HFFc6 (cell line): ENCODE measurements around the gene USH2A. TPM values are rescaled to one million over a fixed set of nuclear protein-coding genes. Genes with fewer than 3 reads are reported as not detected.

ENCODE experiments used
- DNase-seq: peaks from one replicate; pipeline ENCODE4 v3.0.0-alpha.2; 2018
- H3K27ac Mint-ChIP-seq: 2 replicates; pipeline ENCODE4 v1.8.0; 2020; ENCODE audit warnings: mild to moderate bottlenecking, mixed read lengths
- H3K27me3 Mint-ChIP-seq: 2 replicates; pipeline ENCODE4 v1.8.0; 2021; ENCODE audit warnings: mild to moderate bottlenecking, moderate library complexity, mixed read lengths; ENCODE audit not compliant: insufficient read depth
- H3K36me3 Mint-ChIP-seq: 2 replicates; pipeline ENCODE4 v1.8.0; 2021; ENCODE audit warnings: low read depth, mixed read lengths
- H3K4me1 Mint-ChIP-seq: 2 replicates; pipeline ENCODE4 v1.8.0; 2020; ENCODE audit warnings: low read depth, mixed read lengths
- H3K4me3 Mint-ChIP-seq: 2 replicates; pipeline ENCODE4 v1.8.0; 2020; ENCODE audit warnings: mild to moderate bottlenecking, moderate library complexity, mixed read lengths
- H3K9me3 Mint-ChIP-seq: 2 replicates; pipeline ENCODE4 v1.8.0; 2020; ENCODE audit warnings: mild to moderate bottlenecking, mixed read lengths
- total RNA-seq, 6 experiments: library from RNA; stranded (reverse); fragmentation: NEBNext Ultra II Directional; extraction: Animal tissue kit (Norgen Biotek cat#: 25700); gene quantifications; 2 replicates in 1 of 6; 3 replicates in 5 of 6; pipeline ENCODE4 v1.2.3, GENCODE V29; 2021
- TF ChIP-seq, protein P1 (sequence below): fragments of 200-600 bp; sonication (generic); IDR thresholded peaks from 2 replicates; pipeline ENCODE4 v1.5.0; 2021; ENCODE audit warnings: antibody characterized with exemption, mild to moderate bottlenecking

USH2A gene
- total RNA-seq, 6 experiments from 2014 or later: 0.02 to 0.07 (median 0.04) TPM

- Mint-ChIP-seq H3K4me3 (peak overlapping the region; percentile 11; the same call in 1 of the 2 replicates), H3K36me3 (no peaks in the 10 kb centered on the region), H3K27ac (peak overlapping the region; percentile 68), H3K4me1 (peaks cover 28% of the 10 kb centered on the region), H3K9me3 (no peaks in the 10 kb centered on the region), H3K27me3 (no peaks in the 10 kb centered on the region)
- TF ChIP-seq, protein P1, sequence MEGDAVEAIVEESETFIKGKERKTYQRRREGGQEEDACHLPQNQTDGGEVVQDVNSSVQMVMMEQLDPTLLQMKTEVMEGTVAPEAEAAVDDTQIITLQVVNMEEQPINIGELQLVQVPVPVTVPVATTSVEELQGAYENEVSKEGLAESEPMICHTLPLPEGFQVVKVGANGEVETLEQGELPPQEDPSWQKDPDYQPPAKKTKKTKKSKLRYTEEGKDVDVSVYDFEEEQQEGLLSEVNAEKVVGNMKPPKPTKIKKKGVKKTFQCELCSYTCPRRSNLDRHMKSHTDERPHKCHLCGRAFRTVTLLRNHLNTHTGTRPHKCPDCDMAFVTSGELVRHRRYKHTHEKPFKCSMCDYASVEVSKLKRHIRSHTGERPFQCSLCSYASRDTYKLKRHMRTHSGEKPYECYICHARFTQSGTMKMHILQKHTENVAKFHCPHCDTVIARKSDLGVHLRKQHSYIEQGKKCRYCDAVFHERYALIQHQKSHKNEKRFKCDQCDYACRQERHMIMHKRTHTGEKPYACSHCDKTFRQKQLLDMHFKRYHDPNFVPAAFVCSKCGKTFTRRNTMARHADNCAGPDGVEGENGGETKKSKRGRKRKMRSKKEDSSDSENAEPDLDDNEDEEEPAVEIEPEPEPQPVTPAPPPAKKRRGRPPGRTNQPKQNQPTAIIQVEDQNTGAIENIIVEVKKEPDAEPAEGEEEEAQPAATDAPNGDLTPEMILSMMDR: no peak
- peak; percentile 9 for DNase-seq
These were observed 347.9 kb downstream of the USH2A start for GRCh38 chr1:216075339-216075738.

DNA sequence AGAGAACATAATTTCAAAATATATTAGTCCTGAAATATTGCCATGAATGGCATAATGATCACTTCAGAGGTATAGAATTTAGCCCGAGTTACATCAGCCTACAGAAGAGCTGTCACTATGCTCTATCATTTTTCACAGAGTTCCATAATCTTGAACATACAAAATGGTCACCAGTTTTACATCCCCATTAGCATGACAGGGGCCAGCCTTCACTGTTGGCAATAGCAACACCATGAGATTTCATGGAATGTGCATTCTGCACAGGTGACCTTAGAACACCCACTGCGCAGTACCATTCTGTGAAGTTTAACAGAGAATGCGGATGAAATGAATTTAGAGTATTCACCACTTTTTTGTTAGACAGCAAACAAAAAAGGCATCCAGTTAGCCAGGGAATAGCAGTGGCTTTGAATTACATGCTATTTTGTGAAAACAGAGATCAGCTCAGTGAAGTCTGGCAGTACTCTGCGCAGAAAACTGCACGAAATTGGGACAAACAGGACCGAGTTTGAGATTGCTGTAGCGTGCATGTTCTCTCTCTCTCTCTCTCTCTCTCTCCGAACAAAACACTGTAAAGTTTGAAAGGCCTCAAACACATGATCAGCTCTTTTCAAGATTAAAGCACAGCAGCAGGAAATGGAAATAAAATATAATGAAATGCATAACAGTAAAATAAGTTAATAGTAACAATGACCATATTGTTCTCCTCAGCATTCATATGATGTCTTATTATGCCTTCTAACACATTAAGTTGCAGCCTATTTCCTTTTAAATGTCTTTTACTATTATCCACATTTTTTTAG lies 349.3 kb downstream of the USH2A start:
- H3K27ac Mint-ChIP-seq: no peak overlapping the region
- TF ChIP-seq, protein P1: no peak
- H3K4me1 Mint-ChIP-seq: peaks cover 19% of the 10 kb centered on the region
- no peak for DNase-seq
- peaks cover under 1% of the 10 kb centered on the region; the same call in 1 of the 2 replicates for H3K27me3 Mint-ChIP-seq
- no peak overlapping the region for H3K4me3 Mint-ChIP-seq
- H3K9me3 Mint-ChIP-seq: no peaks in the 10 kb centered on the region
- no peaks in the 10 kb centered on the region for H3K36me3 Mint-ChIP-seq

GRCh38 chr1:216071262-216071661 lies 352.0 kb downstream of the USH2A start:
- no peaks in the 10 kb centered on the region for H3K9me3 Mint-ChIP-seq

DNA sequence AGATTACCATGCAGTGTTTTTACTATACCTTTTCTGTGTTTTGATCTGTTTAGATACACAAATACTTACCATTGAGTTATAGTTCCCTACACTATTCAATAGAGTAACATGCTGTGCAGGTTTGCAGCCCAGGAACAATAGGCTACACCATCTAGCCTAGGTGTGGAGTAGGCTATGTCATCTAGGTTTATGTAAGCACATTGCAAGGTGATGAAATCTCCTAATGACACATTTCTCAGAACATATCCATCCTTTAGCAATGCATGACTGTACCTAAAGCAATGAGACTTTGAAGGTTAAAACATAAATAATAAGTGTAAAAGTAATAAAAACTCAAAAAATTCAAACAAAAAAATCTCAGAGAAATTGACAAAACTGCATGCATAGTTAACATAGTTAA lies 358.6 kb downstream of the USH2A start:
- peaks cover 12% of the 10 kb centered on the region for H3K4me1 Mint-ChIP-seq
- no peaks in the 10 kb centered on the region for H3K9me3 Mint-ChIP-seq
- TF ChIP-seq, protein P1: no peak
- H3K27ac Mint-ChIP-seq: no peak overlapping the region
- H3K27me3 Mint-ChIP-seq: peaks cover 2% of the 10 kb centered on the region; the same call in 1 of the 2 replicates
- H3K4me3 Mint-ChIP-seq: no peak overlapping the region
- no peaks in the 10 kb centered on the region for H3K36me3 Mint-ChIP-seq
- DNase-seq: peak; percentile 20

More at GRCh38 chr1:216071262-216071661, 352.0 kb downstream of the USH2A start:
- DNase-seq: no peak
- Mint-ChIP-seq H3K4me3 (no peak overlapping the region), H3K4me1 (peaks cover 23% of the 10 kb centered on the region), H3K27ac (no peak overlapping the region), H3K27me3 (peaks cover 2% of the 10 kb centered on the region; the same call in 1 of the 2 replicates), H3K36me3 (no peaks in the 10 kb centered on the region)
- TF ChIP-seq, protein P1: no peak

DNA sequence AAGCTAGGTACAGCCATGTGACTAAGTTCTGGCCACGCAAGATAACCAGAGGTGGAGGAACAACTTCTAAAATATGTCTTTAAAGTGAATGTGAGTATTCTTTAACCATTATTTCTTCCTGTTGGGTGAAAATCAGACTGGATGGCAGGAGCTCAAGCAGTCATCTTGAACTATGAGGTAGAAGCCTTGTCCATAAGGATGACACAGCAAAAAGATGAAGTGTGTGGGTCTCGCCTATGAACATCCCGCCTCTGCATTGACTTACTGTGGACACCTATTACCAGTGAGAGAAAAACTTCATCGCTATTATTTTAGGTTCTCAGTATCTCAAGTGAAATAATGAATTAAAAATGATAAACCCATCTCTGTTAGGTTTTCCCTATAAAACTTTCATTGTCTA lies 365.3 kb downstream of the USH2A start:
- H3K36me3 Mint-ChIP-seq: no peaks in the 10 kb centered on the region
- TF ChIP-seq, protein P1: no peak
- H3K4me3 Mint-ChIP-seq: no peak overlapping the region
- H3K27me3 Mint-ChIP-seq: no peaks in the 10 kb centered on the region
- no peak for DNase-seq
- no peak overlapping the region for H3K27ac Mint-ChIP-seq
- H3K9me3 Mint-ChIP-seq: no peaks in the 10 kb centered on the region
- peaks cover 7% of the 10 kb centered on the region; the same call in 1 of the 2 replicates for H3K4me1 Mint-ChIP-seq
